SU-DHL-6 (cell line): Measurements from ENCODE around the gene GUK1.

ENCODE experiments used
- EZH2phosphoT487 ChIP-seq: fragments of 200-600 bp; sonication (generic), shearing (Covaris generic); conservative IDR thresholded peaks from 2 replicates; pipeline ENCODE4 v1.6.1; 2018; ENCODE audit warnings: mild to moderate bottlenecking, antibody characterized with exemption, low read length, moderate library complexity, mixed read lengths
- TF ChIP-seq, protein P1 (sequence below): fragments of 200-600 bp; sonication (generic); IDR thresholded peaks from one replicate; pipeline ENCODE4 v1.5.1; 2017; ENCODE audit warnings: antibody characterized with exemption, mild to moderate bottlenecking, low read length, moderate library complexity; ENCODE audit not compliant: insufficient read depth, poor library complexity, severe bottlenecking

DNA sequence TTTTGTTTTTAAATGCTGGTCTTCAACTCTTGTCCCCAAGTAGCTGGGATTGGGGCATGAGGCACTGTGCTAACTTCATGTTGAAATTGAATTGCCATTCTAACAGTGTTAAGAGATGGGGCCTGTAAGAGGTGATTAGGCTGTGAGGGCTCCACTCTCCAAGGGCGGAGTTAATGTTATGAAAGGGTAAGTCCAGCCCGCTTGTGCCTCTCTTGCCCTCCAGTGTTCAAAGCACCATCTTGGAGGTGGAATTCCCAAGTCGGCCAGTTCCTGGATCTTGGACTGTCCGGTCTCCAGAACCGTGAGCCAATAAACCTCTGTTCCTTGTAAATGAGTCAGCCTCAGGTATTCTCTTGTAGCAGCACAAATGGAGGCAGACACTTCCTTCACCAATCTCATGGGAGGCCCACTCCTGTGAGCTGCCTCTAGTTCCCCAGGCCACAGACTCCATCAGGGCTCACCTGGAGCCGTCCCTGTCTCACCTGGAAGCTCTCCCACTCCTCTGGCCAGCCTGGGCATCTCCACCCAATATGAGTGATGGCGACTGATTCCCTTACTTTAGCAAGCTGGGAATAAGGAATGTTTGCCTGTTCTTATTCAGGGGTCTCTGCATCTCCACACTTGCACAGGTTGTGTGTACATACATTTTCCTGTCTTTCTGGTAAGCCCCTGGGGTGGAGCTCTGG lies 41.0 kb downstream of the GUK1 start:
- TF ChIP-seq, protein P1, sequence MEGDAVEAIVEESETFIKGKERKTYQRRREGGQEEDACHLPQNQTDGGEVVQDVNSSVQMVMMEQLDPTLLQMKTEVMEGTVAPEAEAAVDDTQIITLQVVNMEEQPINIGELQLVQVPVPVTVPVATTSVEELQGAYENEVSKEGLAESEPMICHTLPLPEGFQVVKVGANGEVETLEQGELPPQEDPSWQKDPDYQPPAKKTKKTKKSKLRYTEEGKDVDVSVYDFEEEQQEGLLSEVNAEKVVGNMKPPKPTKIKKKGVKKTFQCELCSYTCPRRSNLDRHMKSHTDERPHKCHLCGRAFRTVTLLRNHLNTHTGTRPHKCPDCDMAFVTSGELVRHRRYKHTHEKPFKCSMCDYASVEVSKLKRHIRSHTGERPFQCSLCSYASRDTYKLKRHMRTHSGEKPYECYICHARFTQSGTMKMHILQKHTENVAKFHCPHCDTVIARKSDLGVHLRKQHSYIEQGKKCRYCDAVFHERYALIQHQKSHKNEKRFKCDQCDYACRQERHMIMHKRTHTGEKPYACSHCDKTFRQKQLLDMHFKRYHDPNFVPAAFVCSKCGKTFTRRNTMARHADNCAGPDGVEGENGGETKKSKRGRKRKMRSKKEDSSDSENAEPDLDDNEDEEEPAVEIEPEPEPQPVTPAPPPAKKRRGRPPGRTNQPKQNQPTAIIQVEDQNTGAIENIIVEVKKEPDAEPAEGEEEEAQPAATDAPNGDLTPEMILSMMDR: no peak
- TF ChIP-seq EZH2phosphoT487: no peak
